Measurements from ENCODE around the gene HOXB9.
A peak's percentile ranks its signal among the peaks of the same experiment; 100 is the strongest.

DNA sequence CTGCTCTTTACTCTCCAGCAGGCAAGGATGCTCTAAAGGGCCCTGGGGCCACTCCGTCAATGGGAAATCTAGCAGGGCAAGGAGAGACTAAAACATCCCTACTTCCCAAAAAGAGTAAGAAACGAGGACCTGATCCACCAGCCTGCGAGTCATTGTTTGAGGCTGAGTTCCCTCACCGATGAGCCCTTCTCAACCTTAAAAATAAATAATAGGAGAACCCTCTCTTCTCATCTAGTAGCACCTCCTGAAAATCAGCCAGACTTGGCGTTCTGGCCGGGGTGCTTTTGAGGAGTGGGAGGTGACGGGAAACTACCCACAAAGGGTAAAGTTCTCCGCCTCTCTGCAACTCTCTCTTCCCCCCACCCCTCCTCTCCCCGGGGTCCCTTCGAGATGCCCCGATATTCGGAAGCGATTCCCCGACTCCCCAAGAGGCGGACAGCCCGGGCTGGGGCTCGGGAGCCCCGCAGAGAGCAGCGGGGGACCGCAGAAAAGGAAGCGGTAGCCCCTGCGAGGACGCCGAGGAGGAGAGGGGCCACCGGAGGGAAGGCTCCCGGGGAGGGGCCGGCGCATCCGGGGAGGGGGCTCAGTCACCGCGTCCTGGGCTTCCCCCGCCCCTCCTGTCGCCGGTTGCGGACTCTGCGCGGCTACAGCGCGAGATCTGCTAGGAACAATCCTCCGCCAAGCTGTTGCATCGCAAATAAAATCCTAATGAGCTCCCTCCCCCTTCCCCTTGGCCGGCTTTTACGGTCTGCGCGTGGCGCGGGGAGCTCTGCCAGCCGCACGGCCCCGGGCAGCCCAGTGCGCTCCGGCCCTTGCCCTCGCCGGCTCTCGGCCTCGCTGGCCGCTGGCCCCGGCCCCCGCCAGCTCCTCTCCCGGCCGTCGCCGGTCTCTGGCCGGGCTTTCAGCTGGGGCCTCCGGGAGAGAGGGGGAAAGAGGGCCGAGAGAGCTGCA is 1.3 kb downstream of the HOXB9 start:
- TF ChIP-seq, protein P1, sequence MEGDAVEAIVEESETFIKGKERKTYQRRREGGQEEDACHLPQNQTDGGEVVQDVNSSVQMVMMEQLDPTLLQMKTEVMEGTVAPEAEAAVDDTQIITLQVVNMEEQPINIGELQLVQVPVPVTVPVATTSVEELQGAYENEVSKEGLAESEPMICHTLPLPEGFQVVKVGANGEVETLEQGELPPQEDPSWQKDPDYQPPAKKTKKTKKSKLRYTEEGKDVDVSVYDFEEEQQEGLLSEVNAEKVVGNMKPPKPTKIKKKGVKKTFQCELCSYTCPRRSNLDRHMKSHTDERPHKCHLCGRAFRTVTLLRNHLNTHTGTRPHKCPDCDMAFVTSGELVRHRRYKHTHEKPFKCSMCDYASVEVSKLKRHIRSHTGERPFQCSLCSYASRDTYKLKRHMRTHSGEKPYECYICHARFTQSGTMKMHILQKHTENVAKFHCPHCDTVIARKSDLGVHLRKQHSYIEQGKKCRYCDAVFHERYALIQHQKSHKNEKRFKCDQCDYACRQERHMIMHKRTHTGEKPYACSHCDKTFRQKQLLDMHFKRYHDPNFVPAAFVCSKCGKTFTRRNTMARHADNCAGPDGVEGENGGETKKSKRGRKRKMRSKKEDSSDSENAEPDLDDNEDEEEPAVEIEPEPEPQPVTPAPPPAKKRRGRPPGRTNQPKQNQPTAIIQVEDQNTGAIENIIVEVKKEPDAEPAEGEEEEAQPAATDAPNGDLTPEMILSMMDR (IDR thresholded peaks at IDR 0.05; ENCODE audit: low read depth, low read length, poor library complexity, severe bottlenecking): no peak
- TF ChIP-seq EZH2phosphoT487 (IDR thresholded peaks at IDR 0.05; ENCODE audit: borderline replicate concordance, low read length): peak; percentile 68; the same call in 1 of the 2 replicates
